ENCODE results near the gene BPIFB3.

GRCh38 chr20:33022694-33023438 is 30.8 kb upstream of the BPIFB3 start:
- TF ChIP-seq POLR2A (IDR thresholded peaks at IDR 0.05) (no peak), CTCF (IDR thresholded peaks at IDR 0.05 in 4 of 5, conservative IDR thresholded peaks at IDR 0.05 in 1 of 5) (no peak)

Data from gastrocnemius medialis (tissue), 4 donors.